GM12892 (cell line): ENCODE results near the gene GBE1.

Experiments
- POLR2A ChIP-seq: IDR thresholded peaks from 2 replicates; pipeline ENCODE4 v1.6.1; 2011; ENCODE audit warnings: low read depth, low read length, control low read depth
- POLR2AphosphoS5 ChIP-seq: IDR thresholded peaks from 2 replicates; pipeline ENCODE4 v1.6.1; 2011; ENCODE audit warnings: low read depth, low read length, control low read depth
- TAF1 ChIP-seq: IDR thresholded peaks from 2 replicates; pipeline ENCODE4 v1.6.1; 2011; ENCODE audit warnings: low read depth, mild to moderate bottlenecking, control low read depth, low read length, borderline replicate concordance

- no peak for TF ChIP-seq POLR2A
- no peak for TF ChIP-seq POLR2AphosphoS5
- TF ChIP-seq TAF1 = no peak
Measured at GRCh38 chr3:81632659-81633058, 128.8 kb downstream of the GBE1 start.
